GM12875 (cell line): ENCODE measurements around the gene OGFR.

Experiments
- H3K4me3 ChIP-seq: one replicate; pipeline ENCODE4 v1.5.1; 2011; ENCODE audit warnings: low read depth, low read length, control low read depth
- TF ChIP-seq, protein P1 (sequence below): IDR thresholded peaks from 2 replicates; pipeline ENCODE4 v1.5.1; 2011; ENCODE audit warnings: low read depth, mild to moderate bottlenecking, control low read depth, inconsistent platforms, low read length, moderate library complexity, borderline replicate concordance; ENCODE audit not compliant: insufficient read depth

Gene OGFR

DNA sequence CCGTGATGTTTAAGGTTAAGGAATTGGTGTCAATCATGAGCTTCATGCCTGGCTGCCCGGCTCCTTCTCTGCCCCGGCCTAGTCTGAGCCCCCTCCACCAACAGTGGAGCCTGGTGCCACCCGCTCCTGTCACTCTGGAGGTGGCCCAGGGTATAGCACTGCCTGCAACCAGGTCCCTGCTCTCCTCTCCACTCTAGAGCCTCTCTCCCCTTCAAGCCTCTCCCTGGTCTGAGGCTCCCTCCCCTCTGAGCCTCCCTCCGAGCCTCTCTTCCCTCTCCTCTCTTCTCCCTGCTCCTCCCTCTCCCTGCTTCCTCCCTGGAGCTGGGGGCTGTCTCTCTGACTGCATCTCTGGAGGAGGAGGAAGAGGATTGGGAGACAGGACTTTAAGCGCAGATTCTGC lies 39.6 kb upstream of the OGFR start:
- TF ChIP-seq, protein P1, sequence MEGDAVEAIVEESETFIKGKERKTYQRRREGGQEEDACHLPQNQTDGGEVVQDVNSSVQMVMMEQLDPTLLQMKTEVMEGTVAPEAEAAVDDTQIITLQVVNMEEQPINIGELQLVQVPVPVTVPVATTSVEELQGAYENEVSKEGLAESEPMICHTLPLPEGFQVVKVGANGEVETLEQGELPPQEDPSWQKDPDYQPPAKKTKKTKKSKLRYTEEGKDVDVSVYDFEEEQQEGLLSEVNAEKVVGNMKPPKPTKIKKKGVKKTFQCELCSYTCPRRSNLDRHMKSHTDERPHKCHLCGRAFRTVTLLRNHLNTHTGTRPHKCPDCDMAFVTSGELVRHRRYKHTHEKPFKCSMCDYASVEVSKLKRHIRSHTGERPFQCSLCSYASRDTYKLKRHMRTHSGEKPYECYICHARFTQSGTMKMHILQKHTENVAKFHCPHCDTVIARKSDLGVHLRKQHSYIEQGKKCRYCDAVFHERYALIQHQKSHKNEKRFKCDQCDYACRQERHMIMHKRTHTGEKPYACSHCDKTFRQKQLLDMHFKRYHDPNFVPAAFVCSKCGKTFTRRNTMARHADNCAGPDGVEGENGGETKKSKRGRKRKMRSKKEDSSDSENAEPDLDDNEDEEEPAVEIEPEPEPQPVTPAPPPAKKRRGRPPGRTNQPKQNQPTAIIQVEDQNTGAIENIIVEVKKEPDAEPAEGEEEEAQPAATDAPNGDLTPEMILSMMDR, result no peak
- no peak overlapping the region for H3K4me3 ChIP-seq

DNA sequence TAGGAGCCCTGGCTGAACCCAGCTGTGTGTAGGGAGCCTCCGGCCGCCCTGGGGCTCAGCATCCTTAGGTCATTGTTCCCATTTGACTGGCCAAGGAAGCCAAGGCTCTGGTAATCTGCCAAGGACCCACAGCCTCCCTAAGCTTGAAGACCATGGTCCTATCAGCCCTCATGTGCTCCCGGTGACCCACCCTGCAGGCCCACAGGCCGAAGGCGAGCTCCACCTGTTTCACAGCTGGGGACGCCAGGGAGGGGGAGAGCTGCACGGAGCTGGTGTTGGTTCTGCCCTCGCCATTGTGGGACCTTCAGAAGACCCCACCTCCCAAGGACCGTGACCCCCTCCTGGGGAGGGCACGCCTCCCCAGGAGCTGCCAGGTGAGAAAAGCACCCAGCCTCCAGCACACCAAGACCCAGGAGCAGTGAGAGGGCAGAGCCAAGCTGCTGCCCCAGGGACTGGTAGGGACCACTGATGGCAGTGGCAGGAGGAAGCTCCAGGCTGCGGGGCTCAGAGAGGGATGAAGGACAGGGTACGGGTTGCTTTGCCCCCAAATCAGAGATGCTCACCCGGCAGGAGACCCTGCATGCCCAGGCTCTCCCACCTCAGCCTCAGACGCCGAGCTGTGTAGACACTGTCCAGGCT lies 39.1 kb upstream of the OGFR start:
- H3K4me3 ChIP-seq, result no peak overlapping the region
- TF ChIP-seq, protein P1, result no peak

DNA sequence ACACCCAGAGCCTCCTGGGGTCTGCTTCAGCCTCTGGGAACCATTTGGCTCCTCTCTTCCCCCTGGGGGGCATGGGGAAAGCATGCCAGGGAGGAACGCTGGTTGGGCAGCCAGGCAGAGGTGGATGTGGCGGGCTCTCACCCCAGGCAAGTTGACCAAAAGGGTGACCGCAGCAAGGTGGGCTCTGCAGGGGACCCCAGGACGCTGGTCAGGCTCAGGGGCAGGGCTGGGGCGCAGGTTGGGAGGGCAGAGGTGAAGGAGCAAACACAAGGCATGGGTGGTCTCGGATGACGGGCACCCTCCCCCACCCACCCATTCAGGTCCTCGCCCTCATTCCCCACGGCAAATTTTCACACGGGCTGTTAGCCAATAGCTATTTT lies 38.6 kb upstream of the OGFR start:
- TF ChIP-seq, protein P1, result no peak
- no peak overlapping the region for H3K4me3 ChIP-seq

DNA sequence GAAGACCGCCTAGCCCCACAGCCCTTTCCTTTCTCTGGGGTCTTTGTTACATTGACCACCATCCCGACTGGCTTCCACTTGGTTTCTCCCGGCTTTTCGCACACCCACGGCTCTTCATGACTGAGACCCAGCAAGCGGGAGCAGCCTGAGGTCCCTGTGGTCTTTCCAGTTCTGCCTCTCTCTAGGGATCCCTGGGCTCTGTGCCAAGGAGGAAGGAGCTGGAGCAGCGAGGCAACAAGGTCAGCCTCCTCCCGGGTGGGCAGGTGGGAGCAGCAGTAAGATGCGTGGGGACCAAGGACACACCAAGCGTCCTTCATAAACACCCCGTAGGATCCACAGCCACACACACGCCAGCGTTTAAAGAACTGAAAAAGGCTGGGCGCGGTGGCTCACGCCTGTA lies 37.9 kb upstream of the OGFR start:
- no peak overlapping the region for H3K4me3 ChIP-seq
- TF ChIP-seq, protein P1, result no peak

DNA sequence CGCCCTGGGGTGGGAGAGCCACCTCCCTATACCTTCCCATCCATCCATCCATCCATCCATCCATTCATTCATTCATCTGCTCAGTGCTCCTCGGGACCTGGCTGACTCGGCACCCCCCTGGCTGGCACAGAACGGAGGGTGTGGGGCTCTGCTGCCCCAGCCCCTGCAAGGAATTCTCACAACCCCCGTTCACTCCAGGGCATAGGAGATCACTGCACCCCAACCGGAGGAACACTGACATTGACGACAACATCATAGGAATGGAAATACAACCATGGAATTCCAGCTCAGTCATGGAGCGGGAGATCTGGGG lies 36.4 kb upstream of the OGFR start:
- no peak overlapping the region for H3K4me3 ChIP-seq
- TF ChIP-seq, protein P1, result no peak

DNA sequence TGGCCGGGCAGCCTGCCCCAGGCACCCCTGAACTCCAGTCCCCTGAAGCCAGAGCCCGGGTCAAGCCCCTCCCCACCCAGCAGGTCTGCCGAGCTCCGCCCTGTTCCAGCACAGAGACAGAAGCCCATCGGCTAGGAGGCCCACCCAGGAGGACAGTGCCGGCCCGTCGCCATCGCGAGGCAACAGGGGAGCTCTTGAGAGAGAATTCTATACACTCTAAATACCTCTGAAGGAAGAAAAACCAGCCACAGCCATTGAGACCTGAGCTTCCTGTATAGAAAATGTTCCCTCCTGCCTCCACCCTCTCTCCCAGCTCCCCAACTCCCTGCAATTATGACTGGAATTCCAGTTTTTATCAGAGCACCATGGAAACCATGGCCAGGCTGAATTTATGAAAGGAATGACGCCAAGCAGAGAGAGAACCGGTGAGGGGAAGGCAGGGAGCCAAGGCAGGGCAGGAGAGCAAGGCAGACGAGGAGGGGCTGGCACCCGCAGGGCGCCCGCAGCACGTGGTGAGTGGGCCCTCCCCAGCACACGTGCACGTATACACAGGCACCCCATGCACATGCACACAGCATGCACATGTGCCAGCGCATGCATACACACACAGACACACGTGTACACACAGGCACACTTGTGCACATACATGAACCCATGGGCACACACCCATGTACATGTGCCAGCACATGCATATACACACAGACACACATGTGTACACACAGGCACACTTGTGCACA lies 35.9 kb upstream of the OGFR start:
- H3K4me3 ChIP-seq, result no peak overlapping the region

More for the DNA sequence above, 35.9 kb upstream of the OGFR start:
- TF ChIP-seq, protein P1, result no peak
